Fibroblast of pulmonary artery (primary cell): ENCODE measurements around the gene AHCYL1.

ENCODE experiments used
- DNase-seq: peaks from one replicate; pipeline ENCODE4 v3.0.0-alpha.2; 2010; ENCODE audit warnings: low read depth
- H3K4me3 ChIP-seq: replicated peaks from 2 replicates; pipeline ENCODE4 v1.5.1; 2011; ENCODE audit warnings: low read depth, mild to moderate bottlenecking, control low read depth, low read length, moderate library complexity
- CTCF ChIP-seq: IDR thresholded peaks from 2 replicates; pipeline ENCODE4 v1.5.1; 2011; ENCODE audit warnings: mild to moderate bottlenecking, control low read depth, low read length, inconsistent platforms; ENCODE audit errors: missing control alignments

The AHCYL1 gene

GRCh38 chr1:110061341-110061740 lies 76.8 kb downstream of the AHCYL1 start:
- no peak for TF ChIP-seq CTCF
- H3K4me3 ChIP-seq, result no peak overlapping the region
- DNase-seq, result no peak

- TF ChIP-seq CTCF, result no peak
- no peak overlapping the region for H3K4me3 ChIP-seq
- DNase-seq, result no peak
Observed at GRCh38 chr1:110062612-110063011, 78.0 kb downstream of the AHCYL1 start.

GRCh38 chr1:110063781-110064180 lies 79.2 kb downstream of the AHCYL1 start:
- TF ChIP-seq CTCF, result no peak
- no peak for DNase-seq
- no peak overlapping the region for H3K4me3 ChIP-seq

- no peak for TF ChIP-seq CTCF
Observed at GRCh38 chr1:110064576-110065337, 80.2 kb downstream of the AHCYL1 start.

GRCh38 chr1:110065841-110066240 lies 81.3 kb downstream of the AHCYL1 start:
- no peak for DNase-seq
- H3K4me3 ChIP-seq, result no peak overlapping the region

More at GRCh38 chr1:110064576-110065337, 80.2 kb downstream of the AHCYL1 start:
- no peak for DNase-seq
- no peak overlapping the region for H3K4me3 ChIP-seq

GRCh38 chr1:110067479-110067892 lies 82.9 kb downstream of the AHCYL1 start:
- H3K4me3 ChIP-seq, result no peak overlapping the region
- no peak for TF ChIP-seq CTCF
- DNase-seq, result no peak

More at GRCh38 chr1:110065841-110066240, 81.3 kb downstream of the AHCYL1 start:
- TF ChIP-seq CTCF, result no peak

GRCh38 chr1:110067893-110068645 lies 83.5 kb downstream of the AHCYL1 start:
- no peak overlapping the region for H3K4me3 ChIP-seq
- no peak for DNase-seq
- TF ChIP-seq CTCF, result no peak
